Mammary epithelial cell (primary cell): ENCODE data around the gene ESRRA.

ENCODE experiments used
- CTCF ChIP-seq, 2 donors: IDR thresholded peaks in 1 of 2; conservative IDR thresholded peaks in 1 of 2; 2 replicates each; pipeline ENCODE4 v1.5.1; 2011 to 2012; ENCODE audit warnings: inconsistent platforms in 2 of 2, low read length in 2 of 2, mild to moderate bottlenecking in 2 of 2, control low read depth in 1 of 2, low read depth in 1 of 2; ENCODE audit not compliant: insufficient read depth in 1 of 2; ENCODE audit errors: extremely low read depth in 1 of 2
- EZH2 ChIP-seq: IDR thresholded peaks from 2 replicates; pipeline ENCODE4 v1.6.1; 2012; ENCODE audit warnings: low read length, inconsistent platforms, borderline replicate concordance

GRCh38 chr11:64312947-64313346, 7.6 kb downstream of the ESRRA start:
- no peak for TF ChIP-seq CTCF (conservative IDR thresholded peaks at IDR 0.05 in 1 of 2, IDR thresholded peaks at IDR 0.05 in 1 of 2; ENCODE audit: extremely low read depth in 1 of 2, insufficient read depth in 1 of 2, low read depth in 1 of 2, low read length in 2 of 2)
- TF ChIP-seq EZH2, result no peak
